H1 (cell line): ENCODE data around the gene MARK1. TPM values are rescaled to one million over a fixed set of nuclear protein-coding genes. Genes with fewer than 3 reads are reported as not detected.

Experiments used
- CTCF ChIA-PET: fragments of 300-600 bp; sonication (Branson Sonifier 250); formaldehyde crosslinking; loops from one replicate; lab custom pipeline; 2021; ENCODE audit not compliant: partially characterized antibody; lab: Charles Lee
- POLR2A ChIA-PET: fragments of 300-600 bp; sonication (Branson Sonifier 250); formaldehyde crosslinking; loops from one replicate; lab custom pipeline; 2021; ENCODE audit warnings: inconsistent platforms; ENCODE audit not compliant: partially characterized antibody; lab: Charles Lee
- DNase-seq, 2 experiments: peaks; one replicate each; pipeline versions ENCODE4 v3.0.0 to v3.0.0-alpha.2; 2010 to 2022; ENCODE audit warnings: low spot score in 2 of 2, low read depth in 1 of 2, mixed read lengths in 1 of 2
- FAIRE-seq: peaks from 2 replicates; lab custom pipeline; 2011; peaks lifted over from hg19 to GRCh38; lab: Jason Lieb, UNC
- H2AFZ ChIP-seq: 2 replicates; pipeline ENCODE4 v1.8.1; 2012; ENCODE audit warnings: low read length, inconsistent platforms
- H2AK5ac ChIP-seq: 2 replicates; pipeline ENCODE4 v1.6.1; 2013; ENCODE audit warnings: low read depth, low read length
- H2BK120ac ChIP-seq: replicated peaks from 2 replicates; pipeline ENCODE3; 2013; ENCODE audit warnings: low read depth, low read length, inconsistent platforms
- H2BK12ac ChIP-seq: 2 replicates; pipeline ENCODE4 v1.6.1; 2013; ENCODE audit warnings: low read depth, low read length
- H2BK15ac ChIP-seq: 2 replicates; pipeline ENCODE4 v1.6.1; 2013; ENCODE audit warnings: low read length
- H2BK20ac ChIP-seq: 2 replicates; pipeline ENCODE4 v1.6.1; 2013; ENCODE audit warnings: low read length
- H2BK5ac ChIP-seq: 2 replicates; pipeline ENCODE4 v1.6.1; 2013; ENCODE audit warnings: low read depth, low read length
- H3K14ac ChIP-seq: 2 replicates; pipeline ENCODE4 v1.6.1; 2013; ENCODE audit warnings: inconsistent platforms; ENCODE audit not compliant: insufficient read length
- H3K18ac ChIP-seq: 2 replicates; pipeline ENCODE4 v1.6.1; 2013; ENCODE audit warnings: low read length; ENCODE audit errors: extremely low read depth
- H3K23ac ChIP-seq: 2 replicates; pipeline ENCODE4 v1.6.1; 2013; ENCODE audit warnings: inconsistent platforms; ENCODE audit not compliant: insufficient read length
- H3K23me2 ChIP-seq: 2 replicates; pipeline ENCODE4 v1.6.1; 2013; ENCODE audit warnings: low read depth, low read length
- H3K27ac ChIP-seq: 2 replicates; pipeline ENCODE4 v1.6.1; 2011; ENCODE audit warnings: low read depth, low read length, inconsistent platforms
- H3K27me3 ChIP-seq, 4 experiments: replicated peaks in 1 of 4; 1 replicate in 1 of 4; 2 replicates in 3 of 4; pipeline versions ENCODE4 v1.6.1 to v1.8.1; 2011 to 2013; ENCODE audit warnings: low read length in 3 of 4, mild to moderate bottlenecking in 3 of 4, inconsistent platforms in 2 of 4, mixed read lengths in 2 of 4, moderate library complexity in 1 of 4; ENCODE audit not compliant: control insufficient read depth in 3 of 4, insufficient read depth in 3 of 4; ENCODE audit errors: extremely low read depth in 1 of 4
- H3K36me3 ChIP-seq, 4 experiments: 2 replicates each; pipeline versions ENCODE4 v1.6.1 to v1.8.1; 2011 to 2013; ENCODE audit warnings: mild to moderate bottlenecking in 4 of 4, low read length in 3 of 4, moderate library complexity in 2 of 4, control low read depth in 1 of 4, inconsistent platforms in 1 of 4; ENCODE audit not compliant: insufficient read depth in 4 of 4, control insufficient read depth in 2 of 4
- H3K4ac ChIP-seq: replicated peaks from 2 replicates; pipeline ENCODE3; 2013; ENCODE audit warnings: low read length, low read depth, mixed read lengths, inconsistent platforms; ENCODE audit not compliant: insufficient read length
- H3K4me1 ChIP-seq, 4 experiments: replicated peaks in 1 of 4; 1 replicate in 1 of 4; 2 replicates in 3 of 4; pipeline versions ENCODE4 v1.6.1 to v1.8.1; 2011 to 2013; ENCODE audit warnings: low read length in 3 of 4, inconsistent platforms in 2 of 4, mixed read lengths in 1 of 4; ENCODE audit not compliant: insufficient read depth in 4 of 4, control insufficient read depth in 3 of 4
- H3K4me2 ChIP-seq, 2 experiments: 2 replicates each; pipeline versions ENCODE4 v1.6.1 to v1.8.1; 2011 to 2013; ENCODE audit warnings: low read depth in 2 of 2, low read length in 2 of 2, control low read depth in 1 of 2, inconsistent platforms in 1 of 2, mild to moderate bottlenecking in 1 of 2; ENCODE audit not compliant: insufficient read depth in 1 of 2
- H3K4me3 ChIP-seq, 4 experiments: fragments of 200-600, 300-600 bp in 1 of 4; sonication (generic), shearing (Covaris generic), sonication (Bioruptor Twin) in 1 of 4; 2 replicates each; pipeline versions ENCODE4 v1.5.1 to v1.8.1; 2011 to 2016; ENCODE audit warnings: low read length in 4 of 4, low read depth in 3 of 4, control low read depth in 2 of 4, inconsistent platforms in 2 of 4, mild to moderate bottlenecking in 2 of 4, mixed read lengths in 1 of 4, moderate library complexity in 1 of 4; ENCODE audit not compliant: insufficient read depth in 2 of 4; ENCODE audit errors: extremely low read depth in 1 of 4
- H3K56ac ChIP-seq: replicated peaks from 2 replicates; pipeline ENCODE3; 2013; ENCODE audit warnings: low read depth, mild to moderate bottlenecking, mixed read lengths, low read length, inconsistent platforms; ENCODE audit not compliant: insufficient read length
- H3K79me1 ChIP-seq: 2 replicates; pipeline ENCODE4 v1.6.1; 2013; ENCODE audit warnings: low read depth, low read length, control low read depth
- H3K79me2 ChIP-seq, 2 experiments: 2 replicates each; pipeline versions ENCODE4 v1.6.1 to v1.8.1; 2012 to 2013; ENCODE audit warnings: low read length in 2 of 2, mild to moderate bottlenecking in 2 of 2, inconsistent platforms in 1 of 2; ENCODE audit not compliant: insufficient read depth in 2 of 2, control insufficient read depth in 1 of 2
- H3K9ac ChIP-seq, 4 experiments: replicated peaks in 1 of 4; 1 replicate in 1 of 4; 2 replicates in 3 of 4; pipeline versions ENCODE4 v1.6.1 to v1.8.1; 2011 to 2013; ENCODE audit warnings: low read depth in 3 of 4, low read length in 3 of 4, control low read depth in 2 of 4, mild to moderate bottlenecking in 2 of 4, moderate library complexity in 2 of 4, inconsistent platforms in 1 of 4; ENCODE audit errors: extremely low read depth in 1 of 4
- H3K9me3 ChIP-seq, 2 experiments: 2 replicates each; pipeline versions ENCODE4 v1.6.1 to v1.8.1; 2012 to 2013; ENCODE audit warnings: mild to moderate bottlenecking in 2 of 2, moderate library complexity in 2 of 2, control low read depth in 1 of 2, inconsistent platforms in 1 of 2, low read depth in 1 of 2, low read length in 1 of 2, mixed read lengths in 1 of 2; ENCODE audit not compliant: insufficient read depth in 2 of 2
- H4K20me1 ChIP-seq, 2 experiments: replicated peaks in 1 of 2; 2 replicates each; pipeline versions ENCODE3 to v1.8.1; 2011 to 2013; ENCODE audit warnings: inconsistent platforms in 2 of 2, low read length in 2 of 2, mild to moderate bottlenecking in 1 of 2; ENCODE audit not compliant: insufficient read depth in 2 of 2, control insufficient read depth in 1 of 2
- H4K5ac ChIP-seq: 2 replicates; pipeline ENCODE4 v1.6.1; 2013; ENCODE audit warnings: low read length, low read depth, mixed read lengths, inconsistent platforms; ENCODE audit not compliant: insufficient read length
- H4K8ac ChIP-seq: 2 replicates; pipeline ENCODE4 v1.8.0; 2013; ENCODE audit warnings: mild to moderate bottlenecking, moderate library complexity, low read length, inconsistent platforms; ENCODE audit not compliant: insufficient read depth; ENCODE audit errors: extremely low read depth
- H4K91ac ChIP-seq: replicated peaks from 2 replicates; pipeline ENCODE3; 2013; ENCODE audit warnings: low read length, mixed read lengths, inconsistent platforms; ENCODE audit not compliant: insufficient read length
- BRCA1 ChIP-seq: IDR thresholded peaks from 2 replicates; pipeline ENCODE4 v1.6.1; 2012; ENCODE audit warnings: low read depth, low read length, improper control_type of control experiment
- NANOG ChIP-seq: IDR thresholded peaks from 2 replicates; pipeline ENCODE4 v1.6.1; 2011; ENCODE audit warnings: low read length, low read depth, mild to moderate bottlenecking, inconsistent platforms; ENCODE audit not compliant: insufficient read depth, poor library complexity, severe bottlenecking
- WGBS, 2 experiments: shearing (Covaris generic) in 1 of 2; methylation state at CpG; one replicate each; pipeline versions ENCODE4 v1.1.6 to v1.1.7; 2013 to 2015; ENCODE audit warnings: low lambda C conversion rate in 2 of 2, mixed read lengths in 2 of 2, inconsistent platforms in 1 of 2, low coverage in 1 of 2, missing lambda C conversion rate in 1 of 2; ENCODE audit not compliant: insufficient replicate concordance in 2 of 2, insufficient coverage in 1 of 2, insufficient read length in 1 of 2; ENCODE audit errors: extremely low coverage in 1 of 2, missing lambda C conversion rate in 1 of 2; 5-methylcytosine and 5-hydroxymethylcytosine counted together
- polyA plus RNA-seq, 7 experiments: library from polyadenylated mRNA; depleted of rRNA in 3 of 7; stranded (reverse) in 5 of 7; unstranded in 2 of 7; fragments of >200 nt in 5 of 7; fragments of 200-250 nt in 2 of 7; gene quantifications; 1 replicate in 5 of 7; 2 replicates in 1 of 7; 4 replicates in 1 of 7; pipeline versions ENCODE4 v1.2.1 to v1.2.3, GENCODE V29; 2011 to 2013; ENCODE audit warnings: missing spikeins in 2 of 7, mixed read lengths in 2 of 7
- total RNA-seq: library from RNA; stranded (reverse); fragmentation: NEBNext Ultra II Directional; extraction: Animal tissue kit (Norgen Biotek cat#: 25700); gene quantifications from 2 replicates; pipeline ENCODE4 v1.2.1, GENCODE V29; 2021
- TF ChIP-seq, protein P1 (sequence below), 3 experiments: IDR thresholded peaks; 1 replicate in 2 of 3; 2 replicates in 1 of 3; pipeline versions ENCODE4 v1.5.1 to v1.6.1; 2011; ENCODE audit warnings: low read length in 3 of 3, mild to moderate bottlenecking in 3 of 3, inconsistent platforms in 2 of 3, low read depth in 1 of 3, moderate library complexity in 1 of 3; ENCODE audit not compliant: insufficient read depth in 1 of 3; ENCODE audit errors: control extremely low read depth in 1 of 3

MARK1 gene
- total and polyA plus RNA-seq, 2 of the 8 experiments (the other 6 are each of a cell fraction or from before 2014, with no cell fraction given), result 5.5 to 20.5 TPM

- H4K20me1 ChIP-seq, result no peaks in the 10 kb centered on the region
- ChIA-PET CTCF (interaction anchor here (0.7 to 2.1 kb wide), 8 partner anchors 10 to 107 kb away, joined by 3 to 9 read pairs (median 4); partner anchors contain the start of gene MTARC1), POLR2A (no interaction called here)
- H3K23ac ChIP-seq, result no peak overlapping the region
- H2AFZ ChIP-seq, result no peak overlapping the region
- peaks cover 0 to 6% (median 4%) of the 10 kb centered on the region in 4 experiments; a peak in 6 of 7 replicates for H3K27me3 ChIP-seq
- H3K27ac ChIP-seq, result no peak overlapping the region; the same call in 1 of the 2 replicates
- H4K8ac ChIP-seq, result no peak overlapping the region
- H2BK5ac ChIP-seq, result no peak overlapping the region
- H3K36me3 ChIP-seq, result no peaks in the 10 kb centered on the region
- no peak overlapping the region for H2BK12ac ChIP-seq
- no peak overlapping the region for H2AK5ac ChIP-seq
- H3K4me3 ChIP-seq, result no peak overlapping the region
- H3K4me1 ChIP-seq, result peaks cover 0 to 3% (median under 1%) of the 10 kb centered on the region in 4 experiments; a peak in 3 of 7 replicates
- H4K91ac ChIP-seq, result no peak overlapping the region
- no peak overlapping the region for H3K18ac ChIP-seq
- no peak overlapping the region for H2BK15ac ChIP-seq
- H3K56ac ChIP-seq, result no peak overlapping the region
- H3K4ac ChIP-seq, result no peak overlapping the region
- H2BK20ac ChIP-seq, result no peak overlapping the region
- H2BK120ac ChIP-seq, result no peak overlapping the region
- DNase-seq (no peak), FAIRE-seq (no peak)
- 94% methylated on average over 16 of the region's 16 CpGs; no CpG with 5 or more reads in 1 of the 2 experiments for WGBS, 2 experiments
- no peaks in the 10 kb centered on the region for H3K79me1 ChIP-seq
- no peaks in the 10 kb centered on the region for H3K23me2 ChIP-seq
- H3K4me2 ChIP-seq, result no peak overlapping the region
- no peak overlapping the region for H3K9ac ChIP-seq
- H3K79me2 ChIP-seq, result no peaks in the 10 kb centered on the region
- H3K14ac ChIP-seq, result no peak overlapping the region
- no peak overlapping the region for H4K5ac ChIP-seq
- H3K9me3 ChIP-seq, result no peaks in the 10 kb centered on the region
- TF ChIP-seq NANOG, result no peak
- TF ChIP-seq BRCA1, result no peak
- TF ChIP-seq, protein P1, sequence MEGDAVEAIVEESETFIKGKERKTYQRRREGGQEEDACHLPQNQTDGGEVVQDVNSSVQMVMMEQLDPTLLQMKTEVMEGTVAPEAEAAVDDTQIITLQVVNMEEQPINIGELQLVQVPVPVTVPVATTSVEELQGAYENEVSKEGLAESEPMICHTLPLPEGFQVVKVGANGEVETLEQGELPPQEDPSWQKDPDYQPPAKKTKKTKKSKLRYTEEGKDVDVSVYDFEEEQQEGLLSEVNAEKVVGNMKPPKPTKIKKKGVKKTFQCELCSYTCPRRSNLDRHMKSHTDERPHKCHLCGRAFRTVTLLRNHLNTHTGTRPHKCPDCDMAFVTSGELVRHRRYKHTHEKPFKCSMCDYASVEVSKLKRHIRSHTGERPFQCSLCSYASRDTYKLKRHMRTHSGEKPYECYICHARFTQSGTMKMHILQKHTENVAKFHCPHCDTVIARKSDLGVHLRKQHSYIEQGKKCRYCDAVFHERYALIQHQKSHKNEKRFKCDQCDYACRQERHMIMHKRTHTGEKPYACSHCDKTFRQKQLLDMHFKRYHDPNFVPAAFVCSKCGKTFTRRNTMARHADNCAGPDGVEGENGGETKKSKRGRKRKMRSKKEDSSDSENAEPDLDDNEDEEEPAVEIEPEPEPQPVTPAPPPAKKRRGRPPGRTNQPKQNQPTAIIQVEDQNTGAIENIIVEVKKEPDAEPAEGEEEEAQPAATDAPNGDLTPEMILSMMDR (IDR thresholded peaks at IDR 0.05; ENCODE audit: control extremely low read depth in 1 of 3, insufficient read depth in 1 of 3, low read depth in 1 of 3, low read length in 3 of 3), result no peak
Observed at GRCh38 chr1:220696226-220696862, 168.4 kb downstream of the MARK1 start.
